Measurements from ENCODE around the gene CCL21. TPM values are rescaled to one million over a fixed set of nuclear protein-coding genes. Genes with fewer than 3 reads are reported as not detected.

Gene CCL21
- total RNA-seq, 1 experiment from 2014 or later = not detected

DNA sequence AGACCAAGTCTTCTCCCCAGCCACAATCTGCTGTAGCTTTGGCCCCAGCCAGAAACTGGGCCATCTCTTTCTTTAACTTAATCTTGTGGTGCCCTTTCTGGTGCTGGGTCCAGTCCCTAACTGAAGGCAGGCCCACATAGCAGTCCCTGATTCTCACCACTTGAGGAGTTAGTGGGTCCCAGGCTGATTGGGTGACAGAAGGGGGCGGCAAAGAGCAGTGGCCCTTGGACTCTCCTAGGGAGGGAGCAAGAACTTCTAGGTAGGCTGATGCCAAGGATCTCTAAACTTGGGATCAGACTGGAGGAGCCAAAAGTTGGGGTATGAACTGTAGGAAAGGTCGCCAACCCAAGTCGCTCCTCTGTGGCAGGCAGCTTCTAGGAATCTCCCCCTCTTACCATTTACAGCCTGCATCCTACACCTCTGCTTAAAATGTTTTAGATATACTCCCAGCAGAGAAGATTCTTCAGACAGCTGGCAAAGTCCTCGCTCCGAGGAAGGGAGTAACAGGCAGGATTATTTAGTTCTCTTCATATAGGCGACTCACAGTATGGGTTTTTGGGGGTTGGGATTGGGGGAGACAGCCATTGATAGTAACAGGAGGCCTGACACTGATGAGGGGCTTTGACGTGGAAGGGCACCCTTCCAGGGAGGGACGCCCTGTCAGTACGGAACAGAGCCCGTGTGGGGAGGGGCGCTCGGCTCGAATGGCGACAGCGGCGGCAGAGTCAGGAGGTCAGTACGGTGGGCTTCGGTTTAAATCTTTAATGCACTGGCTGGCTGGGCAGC, 45.5 kb downstream of the CCL21 start (continued):
- TF ChIP-seq, protein P1, sequence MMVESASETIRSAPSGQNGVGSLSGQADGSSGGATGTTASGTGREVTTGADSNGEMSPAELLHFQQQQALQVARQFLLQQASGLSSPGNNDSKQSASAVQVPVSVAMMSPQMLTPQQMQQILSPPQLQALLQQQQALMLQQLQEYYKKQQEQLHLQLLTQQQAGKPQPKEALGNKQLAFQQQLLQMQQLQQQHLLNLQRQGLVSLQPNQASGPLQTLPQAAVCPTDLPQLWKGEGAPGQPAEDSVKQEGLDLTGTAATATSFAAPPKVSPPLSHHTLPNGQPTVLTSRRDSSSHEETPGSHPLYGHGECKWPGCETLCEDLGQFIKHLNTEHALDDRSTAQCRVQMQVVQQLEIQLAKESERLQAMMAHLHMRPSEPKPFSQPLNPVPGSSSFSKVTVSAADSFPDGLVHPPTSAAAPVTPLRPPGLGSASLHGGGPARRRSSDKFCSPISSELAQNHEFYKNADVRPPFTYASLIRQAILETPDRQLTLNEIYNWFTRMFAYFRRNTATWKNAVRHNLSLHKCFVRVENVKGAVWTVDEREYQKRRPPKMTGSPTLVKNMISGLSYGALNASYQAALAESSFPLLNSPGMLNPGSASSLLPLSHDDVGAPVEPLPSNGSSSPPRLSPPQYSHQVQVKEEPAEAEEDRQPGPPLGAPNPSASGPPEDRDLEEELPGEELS (CRISPR knock-in tag; IDR thresholded peaks at IDR 0.05) = no peak
- TF ChIP-seq ZNF219 (CRISPR knock-in tag; IDR thresholded peaks at IDR 0.05; ENCODE audit: borderline replicate concordance) (no peak), ESRRA (CRISPR knock-in tag; IDR thresholded peaks at IDR 0.05; ENCODE audit: borderline replicate concordance) (no peak), CREB1 (CRISPR knock-in tag; IDR thresholded peaks at IDR 0.05) (no peak), ZNF281 (CRISPR knock-in tag; IDR thresholded peaks at IDR 0.05) (no peak)
- TF ChIP-seq, protein P2, sequence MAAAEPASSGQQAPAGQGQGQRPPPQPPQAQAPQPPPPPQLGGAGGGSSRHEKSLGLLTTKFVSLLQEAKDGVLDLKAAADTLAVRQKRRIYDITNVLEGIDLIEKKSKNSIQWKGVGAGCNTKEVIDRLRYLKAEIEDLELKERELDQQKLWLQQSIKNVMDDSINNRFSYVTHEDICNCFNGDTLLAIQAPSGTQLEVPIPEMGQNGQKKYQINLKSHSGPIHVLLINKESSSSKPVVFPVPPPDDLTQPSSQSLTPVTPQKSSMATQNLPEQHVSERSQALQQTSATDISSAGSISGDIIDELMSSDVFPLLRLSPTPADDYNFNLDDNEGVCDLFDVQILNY (CRISPR knock-in tag; IDR thresholded peaks at IDR 0.05) = no peak
- TF ChIP-seq, protein P3, sequence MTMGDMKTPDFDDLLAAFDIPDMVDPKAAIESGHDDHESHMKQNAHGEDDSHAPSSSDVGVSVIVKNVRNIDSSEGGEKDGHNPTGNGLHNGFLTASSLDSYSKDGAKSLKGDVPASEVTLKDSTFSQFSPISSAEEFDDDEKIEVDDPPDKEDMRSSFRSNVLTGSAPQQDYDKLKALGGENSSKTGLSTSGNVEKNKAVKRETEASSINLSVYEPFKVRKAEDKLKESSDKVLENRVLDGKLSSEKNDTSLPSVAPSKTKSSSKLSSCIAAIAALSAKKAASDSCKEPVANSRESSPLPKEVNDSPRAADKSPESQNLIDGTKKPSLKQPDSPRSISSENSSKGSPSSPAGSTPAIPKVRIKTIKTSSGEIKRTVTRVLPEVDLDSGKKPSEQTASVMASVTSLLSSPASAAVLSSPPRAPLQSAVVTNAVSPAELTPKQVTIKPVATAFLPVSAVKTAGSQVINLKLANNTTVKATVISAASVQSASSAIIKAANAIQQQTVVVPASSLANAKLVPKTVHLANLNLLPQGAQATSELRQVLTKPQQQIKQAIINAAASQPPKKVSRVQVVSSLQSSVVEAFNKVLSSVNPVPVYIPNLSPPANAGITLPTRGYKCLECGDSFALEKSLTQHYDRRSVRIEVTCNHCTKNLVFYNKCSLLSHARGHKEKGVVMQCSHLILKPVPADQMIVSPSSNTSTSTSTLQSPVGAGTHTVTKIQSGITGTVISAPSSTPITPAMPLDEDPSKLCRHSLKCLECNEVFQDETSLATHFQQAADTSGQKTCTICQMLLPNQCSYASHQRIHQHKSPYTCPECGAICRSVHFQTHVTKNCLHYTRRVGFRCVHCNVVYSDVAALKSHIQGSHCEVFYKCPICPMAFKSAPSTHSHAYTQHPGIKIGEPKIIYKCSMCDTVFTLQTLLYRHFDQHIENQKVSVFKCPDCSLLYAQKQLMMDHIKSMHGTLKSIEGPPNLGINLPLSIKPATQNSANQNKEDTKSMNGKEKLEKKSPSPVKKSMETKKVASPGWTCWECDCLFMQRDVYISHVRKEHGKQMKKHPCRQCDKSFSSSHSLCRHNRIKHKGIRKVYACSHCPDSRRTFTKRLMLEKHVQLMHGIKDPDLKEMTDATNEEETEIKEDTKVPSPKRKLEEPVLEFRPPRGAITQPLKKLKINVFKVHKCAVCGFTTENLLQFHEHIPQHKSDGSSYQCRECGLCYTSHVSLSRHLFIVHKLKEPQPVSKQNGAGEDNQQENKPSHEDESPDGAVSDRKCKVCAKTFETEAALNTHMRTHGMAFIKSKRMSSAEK (CRISPR knock-in tag; IDR thresholded peaks at IDR 0.05; ENCODE audit: borderline replicate concordance) = no peak
- TF ChIP-seq, protein P4, sequence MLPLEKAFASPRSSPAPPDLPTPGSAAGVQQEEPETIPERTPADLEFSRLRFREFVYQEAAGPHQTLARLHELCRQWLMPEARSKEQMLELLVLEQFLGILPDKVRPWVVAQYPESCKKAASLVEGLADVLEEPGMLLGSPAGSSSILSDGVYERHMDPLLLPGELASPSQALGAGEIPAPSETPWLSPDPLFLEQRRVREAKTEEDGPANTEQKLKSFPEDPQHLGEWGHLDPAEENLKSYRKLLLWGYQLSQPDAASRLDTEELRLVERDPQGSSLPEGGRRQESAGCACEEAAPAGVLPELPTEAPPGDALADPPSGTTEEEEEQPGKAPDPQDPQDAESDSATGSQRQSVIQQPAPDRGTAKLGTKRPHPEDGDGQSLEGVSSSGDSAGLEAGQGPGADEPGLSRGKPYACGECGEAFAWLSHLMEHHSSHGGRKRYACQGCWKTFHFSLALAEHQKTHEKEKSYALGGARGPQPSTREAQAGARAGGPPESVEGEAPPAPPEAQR (CRISPR knock-in tag; IDR thresholded peaks at IDR 0.05) = no peak
- TF ChIP-seq, protein P5, sequence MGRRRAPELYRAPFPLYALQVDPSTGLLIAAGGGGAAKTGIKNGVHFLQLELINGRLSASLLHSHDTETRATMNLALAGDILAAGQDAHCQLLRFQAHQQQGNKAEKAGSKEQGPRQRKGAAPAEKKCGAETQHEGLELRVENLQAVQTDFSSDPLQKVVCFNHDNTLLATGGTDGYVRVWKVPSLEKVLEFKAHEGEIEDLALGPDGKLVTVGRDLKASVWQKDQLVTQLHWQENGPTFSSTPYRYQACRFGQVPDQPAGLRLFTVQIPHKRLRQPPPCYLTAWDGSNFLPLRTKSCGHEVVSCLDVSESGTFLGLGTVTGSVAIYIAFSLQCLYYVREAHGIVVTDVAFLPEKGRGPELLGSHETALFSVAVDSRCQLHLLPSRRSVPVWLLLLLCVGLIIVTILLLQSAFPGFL (CRISPR knock-in tag; IDR thresholded peaks at IDR 0.05; ENCODE audit: borderline replicate concordance) = no peak

DNA sequence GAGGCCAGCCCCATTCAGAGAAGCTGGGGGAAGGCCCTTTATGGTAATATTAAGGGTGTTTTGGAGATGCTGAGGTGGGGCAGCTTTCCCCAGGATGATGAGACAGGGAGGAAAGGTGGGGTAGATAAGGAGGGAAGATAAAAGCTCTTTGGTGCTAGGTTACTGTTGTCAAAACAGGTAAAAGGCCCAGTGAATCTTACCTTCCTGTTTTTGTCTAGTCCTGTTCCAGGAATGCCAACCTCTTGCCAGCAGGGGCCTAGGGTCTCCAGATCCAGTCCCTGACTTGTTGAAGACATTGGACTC, 46.7 kb downstream of the CCL21 start:
- Mint-ChIP-seq H3K27me3 (ENCODE audit: low read depth) (peaks cover 6% of the 10 kb centered on the region), H3K9me3 (no peaks in the 10 kb centered on the region), H3K4me3 (no peak overlapping the region), H3K4me1 (peaks cover 9% of the 10 kb centered on the region), H3K27ac (no peak overlapping the region), H3K36me3 (peaks cover 4% of the 10 kb centered on the region; the same call in 1 of the 2 replicates)
- ATAC-seq (no peak), DNase-seq (ENCODE audit: low spot score) (no peak)
- CTCF ChIA-PET = interaction anchor here (1.2 to 3.5 kb wide), 6 partner anchors 11 to 331 kb away, joined by 3 to 56 read pairs (median 18); partner anchors contain the start of genes GALT, IL11RA and SIGMAR1
- POLR2A ChIA-PET = no interaction called here
- TF ChIP-seq ZMAT4 (CRISPR knock-in tag; IDR thresholded peaks at IDR 0.05) (no peak), TEAD4 (CRISPR knock-in tag; IDR thresholded peaks at IDR 0.05) (no peak), ZNF396 (CRISPR knock-in tag; IDR thresholded peaks at IDR 0.05; ENCODE audit: borderline replicate concordance) (no peak), KAT7 (CRISPR knock-in tag; IDR thresholded peaks at IDR 0.05; ENCODE audit: borderline replicate concordance) (no peak), SP1 (CRISPR knock-in tag; conservative IDR thresholded peaks at IDR 0.05) (no peak), EMX1 (CRISPR knock-in tag; IDR thresholded peaks at IDR 0.05) (no peak)
- TF ChIP-seq, protein P3 (CRISPR knock-in tag; IDR thresholded peaks at IDR 0.05; ENCODE audit: borderline replicate concordance) = no peak

Data from WTC11 (cell line).